Measurements from ENCODE around the gene TMED6. TPM values are rescaled to one million over a fixed set of nuclear protein-coding genes. Genes with fewer than 3 reads are reported as not detected.

TMED6 gene
- total RNA-seq, 1 donor from 2014 or later: not detected

GRCh38 chr16:69381231-69381630 lies 29.6 kb upstream of the TMED6 start:
- Histone ChIP-seq H3K27ac (no peak overlapping the region), H3K27me3 (no peaks in the 10 kb centered on the region), H3K4me3 (no peak overlapping the region), H3K36me3 (peaks cover 0 to 35% of the 10 kb centered on the region in 2 donors), H3K9me3 (no peaks in the 10 kb centered on the region), H3K4me1 (peaks cover 22% of the 10 kb centered on the region)
- TF ChIP-seq POLR2A (IDR thresholded peaks at IDR 0.05) (no peak), POLR2AphosphoS5 (IDR thresholded peaks at IDR 0.05; ENCODE audit: insufficient read depth in 1 of 2, low read depth in 1 of 2) (no peak)
- TF ChIP-seq, protein P1, sequence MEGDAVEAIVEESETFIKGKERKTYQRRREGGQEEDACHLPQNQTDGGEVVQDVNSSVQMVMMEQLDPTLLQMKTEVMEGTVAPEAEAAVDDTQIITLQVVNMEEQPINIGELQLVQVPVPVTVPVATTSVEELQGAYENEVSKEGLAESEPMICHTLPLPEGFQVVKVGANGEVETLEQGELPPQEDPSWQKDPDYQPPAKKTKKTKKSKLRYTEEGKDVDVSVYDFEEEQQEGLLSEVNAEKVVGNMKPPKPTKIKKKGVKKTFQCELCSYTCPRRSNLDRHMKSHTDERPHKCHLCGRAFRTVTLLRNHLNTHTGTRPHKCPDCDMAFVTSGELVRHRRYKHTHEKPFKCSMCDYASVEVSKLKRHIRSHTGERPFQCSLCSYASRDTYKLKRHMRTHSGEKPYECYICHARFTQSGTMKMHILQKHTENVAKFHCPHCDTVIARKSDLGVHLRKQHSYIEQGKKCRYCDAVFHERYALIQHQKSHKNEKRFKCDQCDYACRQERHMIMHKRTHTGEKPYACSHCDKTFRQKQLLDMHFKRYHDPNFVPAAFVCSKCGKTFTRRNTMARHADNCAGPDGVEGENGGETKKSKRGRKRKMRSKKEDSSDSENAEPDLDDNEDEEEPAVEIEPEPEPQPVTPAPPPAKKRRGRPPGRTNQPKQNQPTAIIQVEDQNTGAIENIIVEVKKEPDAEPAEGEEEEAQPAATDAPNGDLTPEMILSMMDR (IDR thresholded peaks at IDR 0.05): no peak
- intact Hi-C loops (cut with DNase I): no loop called here
- no peak for DNase-seq (ENCODE audit: extremely low spot score in 2 of 2)

DNA sequence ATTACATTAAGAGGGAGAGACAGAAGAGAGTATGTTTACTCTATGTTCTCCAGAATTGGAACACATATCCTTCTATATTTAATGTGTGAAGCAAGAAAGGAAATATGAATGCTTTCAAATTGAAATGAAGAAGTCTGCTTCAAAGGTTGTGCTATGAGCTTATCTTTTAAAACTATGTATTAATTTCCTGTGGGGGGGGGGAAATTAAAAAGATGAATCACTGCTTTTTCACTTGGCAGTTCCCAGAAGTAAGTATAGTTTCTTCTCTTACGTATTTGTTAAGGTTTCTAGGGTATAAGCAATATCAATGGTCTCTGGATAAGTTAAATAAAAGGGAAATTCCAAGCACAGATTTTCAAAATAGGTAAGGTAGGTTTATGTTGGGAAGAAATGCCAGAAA lies 27.2 kb upstream of the TMED6 start:
- H3K36me3 ChIP-seq: peaks cover 0 to 35% of the 10 kb centered on the region in 2 donors
- no peak overlapping the region for H3K4me3 ChIP-seq
- no peaks in the 10 kb centered on the region for H3K27me3 ChIP-seq
- H3K9me3 ChIP-seq: no peaks in the 10 kb centered on the region
- TF ChIP-seq POLR2AphosphoS5 (IDR thresholded peaks at IDR 0.05; ENCODE audit: insufficient read depth in 1 of 2, low read depth in 1 of 2) (no peak), POLR2A (IDR thresholded peaks at IDR 0.05) (no peak)
- TF ChIP-seq, protein P1 (IDR thresholded peaks at IDR 0.05): no peak
- DNase-seq (ENCODE audit: extremely low spot score in 2 of 2): no peak
- no peak overlapping the region for H3K27ac ChIP-seq
- intact Hi-C loops (cut with DNase I): no loop called here
- peaks cover 6% of the 10 kb centered on the region for H3K4me1 ChIP-seq

DNA sequence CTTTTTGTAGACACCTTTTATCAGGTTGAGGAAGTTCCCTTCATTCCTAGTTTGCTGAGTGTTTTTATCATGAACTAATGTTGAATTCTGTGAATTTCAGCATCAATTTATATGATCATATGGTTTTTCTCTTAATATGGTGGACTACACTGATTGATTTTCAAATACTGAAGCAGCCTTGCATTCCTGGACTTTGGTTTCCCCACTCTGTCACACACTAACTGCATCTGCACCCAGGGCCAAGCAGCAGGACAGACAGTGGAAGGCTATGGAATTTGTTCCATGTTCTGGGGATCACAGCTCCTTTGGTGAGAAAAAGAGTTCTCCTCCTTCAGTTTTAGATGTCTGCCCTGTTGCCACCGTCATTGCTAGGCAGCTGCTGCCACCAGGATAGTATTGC lies 26.4 kb upstream of the TMED6 start:
- Histone ChIP-seq H3K9me3 (no peaks in the 10 kb centered on the region), H3K27ac (no peak overlapping the region), H3K4me3 (no peak overlapping the region), H3K36me3 (peaks cover 0 to 35% of the 10 kb centered on the region in 2 donors), H3K27me3 (no peaks in the 10 kb centered on the region), H3K4me1 (no peaks in the 10 kb centered on the region)
- TF ChIP-seq, protein P1 (IDR thresholded peaks at IDR 0.05): no peak
- TF ChIP-seq POLR2A (IDR thresholded peaks at IDR 0.05): no peak
- TF ChIP-seq POLR2AphosphoS5 (IDR thresholded peaks at IDR 0.05; ENCODE audit: insufficient read depth in 1 of 2, low read depth in 1 of 2): no peak
- DNase-seq (ENCODE audit: extremely low spot score in 2 of 2): no peak
- intact Hi-C loops (cut with DNase I): no loop called here

DNA sequence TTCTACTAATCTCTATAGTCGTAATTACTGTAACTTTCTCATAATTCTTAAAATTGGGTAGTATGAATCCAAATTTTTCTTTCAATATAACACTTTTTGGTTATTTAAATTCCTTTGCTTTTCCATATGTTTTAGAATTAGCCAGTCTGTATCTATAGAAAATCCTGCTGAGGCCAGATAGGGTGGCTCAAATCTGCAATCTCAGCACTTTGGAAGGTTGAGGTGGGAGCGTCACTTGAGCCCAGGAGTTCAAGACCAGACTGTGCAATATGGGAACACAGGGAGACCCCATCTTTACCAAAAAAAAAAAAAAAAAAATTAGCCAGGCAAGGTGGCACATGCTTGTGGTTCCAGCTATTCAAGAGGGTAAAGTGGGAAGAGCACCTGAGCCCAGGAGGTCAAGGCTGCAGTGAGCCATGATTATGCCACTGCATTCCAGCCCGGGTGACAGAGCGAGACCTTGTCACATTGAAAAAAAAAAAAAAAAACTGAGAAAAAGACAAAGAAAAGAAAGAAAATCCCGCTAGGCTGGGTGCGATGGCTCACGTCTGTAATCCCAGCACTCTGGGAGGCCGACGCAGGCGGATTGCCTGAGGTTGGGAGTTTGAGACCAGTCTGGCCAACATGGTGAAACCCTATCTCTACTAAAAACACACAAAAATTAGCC lies 24.9 kb upstream of the TMED6 start:
- intact Hi-C loops (cut with DNase I): no loop called here
- DNase-seq (ENCODE audit: extremely low spot score in 2 of 2): no peak
- TF ChIP-seq, protein P1 (IDR thresholded peaks at IDR 0.05): no peak
- TF ChIP-seq POLR2A (IDR thresholded peaks at IDR 0.05) (no peak), POLR2AphosphoS5 (IDR thresholded peaks at IDR 0.05; ENCODE audit: insufficient read depth in 1 of 2, low read depth in 1 of 2) (no peak)
- no peaks in the 10 kb centered on the region for H3K4me1 ChIP-seq
- no peaks in the 10 kb centered on the region for H3K27me3 ChIP-seq
- no peak overlapping the region for H3K4me3 ChIP-seq
- no peaks in the 10 kb centered on the region for H3K9me3 ChIP-seq
- no peak overlapping the region for H3K27ac ChIP-seq
- peaks cover 0 to 35% of the 10 kb centered on the region in 2 donors for H3K36me3 ChIP-seq

DNA sequence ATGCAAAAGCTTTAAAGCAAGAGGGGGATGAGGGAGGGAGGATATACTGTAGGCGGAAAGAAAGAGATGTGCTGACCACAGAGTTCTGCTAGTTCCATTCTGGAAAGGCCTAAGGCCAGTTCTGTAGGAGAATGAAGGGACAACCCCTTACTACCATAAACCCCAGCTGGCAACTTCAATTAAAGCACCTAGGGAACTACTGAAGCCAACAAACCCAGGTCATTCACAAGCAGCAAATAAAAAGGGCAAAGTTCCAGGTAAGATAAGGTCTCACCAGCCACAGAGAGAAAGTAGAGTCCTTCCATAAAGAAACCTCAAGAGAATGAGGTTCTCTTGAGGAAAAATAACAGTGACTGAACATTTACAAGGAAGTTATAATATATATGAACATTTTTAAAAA lies 21.4 kb upstream of the TMED6 start:
- TF ChIP-seq, protein P1 (IDR thresholded peaks at IDR 0.05): no peak
- TF ChIP-seq POLR2AphosphoS5 (IDR thresholded peaks at IDR 0.05; ENCODE audit: insufficient read depth in 1 of 2, low read depth in 1 of 2) (no peak), POLR2A (IDR thresholded peaks at IDR 0.05) (no peak)
- no peak for DNase-seq (ENCODE audit: extremely low spot score in 2 of 2)
- Histone ChIP-seq H3K27ac (no peak overlapping the region), H3K9me3 (no peaks in the 10 kb centered on the region), H3K27me3 (no peaks in the 10 kb centered on the region), H3K4me1 (no peaks in the 10 kb centered on the region), H3K4me3 (no peak overlapping the region), H3K36me3 (peaks cover 0 to 46% of the 10 kb centered on the region in 2 donors)
- intact Hi-C loops (cut with DNase I): no loop called here

All from vagina (tissue), 2 donors.